ENCODE data around the gene HCRT.
"Not testable (repeated sequence)": the region's sequence is repeated elsewhere in the genome, so short reads cannot be mapped to it uniquely, and the experiment has no call there.

HCRT gene

DNA sequence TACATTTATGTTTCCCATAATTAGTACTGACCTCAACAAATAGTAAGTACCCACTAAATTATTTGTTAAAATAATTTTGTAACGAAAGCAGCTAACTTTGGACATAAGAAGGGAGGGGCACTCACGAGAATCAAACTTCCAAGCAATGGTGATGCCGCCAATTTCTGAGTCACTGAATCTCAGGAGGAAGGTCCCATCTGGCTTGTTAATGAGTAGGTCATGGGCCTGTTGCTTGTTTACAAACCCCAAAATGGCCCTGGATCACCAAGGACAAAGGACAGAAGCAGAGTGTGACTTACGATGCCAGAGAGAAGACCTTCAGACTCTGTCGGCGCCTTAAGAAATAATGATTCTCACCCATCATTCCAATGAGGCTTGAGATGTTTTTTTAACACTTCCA is 24.8 kb upstream of the HCRT start:
- DNase-seq (ENCODE audit: low read depth), result no peak
- H3K4me3 ChIP-seq (ENCODE audit: low read depth, low read length), result no peak overlapping the region
- TF ChIP-seq, protein P1, sequence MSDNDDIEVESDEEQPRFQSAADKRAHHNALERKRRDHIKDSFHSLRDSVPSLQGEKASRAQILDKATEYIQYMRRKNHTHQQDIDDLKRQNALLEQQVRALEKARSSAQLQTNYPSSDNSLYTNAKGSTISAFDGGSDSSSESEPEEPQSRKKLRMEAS (IDR thresholded peaks at IDR 0.05; ENCODE audit: low read depth, low read length), result no peak
- TF ChIP-seq POLR2A (IDR thresholded peaks at IDR 0.05; ENCODE audit: extremely low read depth, insufficient read length) (no peak), MYC (IDR thresholded peaks at IDR 0.05; ENCODE audit: low read depth, low read length) (no peak)
- TF ChIP-seq, protein P2, sequence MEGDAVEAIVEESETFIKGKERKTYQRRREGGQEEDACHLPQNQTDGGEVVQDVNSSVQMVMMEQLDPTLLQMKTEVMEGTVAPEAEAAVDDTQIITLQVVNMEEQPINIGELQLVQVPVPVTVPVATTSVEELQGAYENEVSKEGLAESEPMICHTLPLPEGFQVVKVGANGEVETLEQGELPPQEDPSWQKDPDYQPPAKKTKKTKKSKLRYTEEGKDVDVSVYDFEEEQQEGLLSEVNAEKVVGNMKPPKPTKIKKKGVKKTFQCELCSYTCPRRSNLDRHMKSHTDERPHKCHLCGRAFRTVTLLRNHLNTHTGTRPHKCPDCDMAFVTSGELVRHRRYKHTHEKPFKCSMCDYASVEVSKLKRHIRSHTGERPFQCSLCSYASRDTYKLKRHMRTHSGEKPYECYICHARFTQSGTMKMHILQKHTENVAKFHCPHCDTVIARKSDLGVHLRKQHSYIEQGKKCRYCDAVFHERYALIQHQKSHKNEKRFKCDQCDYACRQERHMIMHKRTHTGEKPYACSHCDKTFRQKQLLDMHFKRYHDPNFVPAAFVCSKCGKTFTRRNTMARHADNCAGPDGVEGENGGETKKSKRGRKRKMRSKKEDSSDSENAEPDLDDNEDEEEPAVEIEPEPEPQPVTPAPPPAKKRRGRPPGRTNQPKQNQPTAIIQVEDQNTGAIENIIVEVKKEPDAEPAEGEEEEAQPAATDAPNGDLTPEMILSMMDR (IDR thresholded peaks at IDR 0.05; ENCODE audit: low read depth, low read length), result no peak

DNA sequence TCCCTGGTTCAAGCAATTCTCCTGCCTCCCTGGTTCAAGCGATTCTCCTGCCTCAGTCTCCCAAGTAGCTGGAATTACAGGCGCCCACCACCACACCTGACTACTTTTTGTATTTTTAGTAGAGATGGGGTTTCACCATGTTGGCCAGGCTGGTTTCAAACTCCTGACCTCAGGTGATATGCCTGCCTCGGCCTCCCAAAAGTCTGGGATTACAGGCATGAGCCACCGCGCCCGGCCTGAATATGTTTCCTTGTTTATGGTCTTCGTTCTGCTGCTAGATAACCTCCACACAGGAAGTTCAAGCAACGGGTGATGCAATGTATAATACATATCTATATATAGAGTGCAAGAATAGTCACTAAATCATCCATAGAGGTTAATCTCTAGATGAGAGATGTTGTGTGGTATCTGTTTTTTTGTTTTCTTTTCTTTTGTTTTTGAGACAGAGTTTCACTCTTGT is 20.9 kb upstream of the HCRT start:
- not testable (repeated sequence) for H3K4me3 ChIP-seq (ENCODE audit: low read depth, low read length)
- DNase-seq (ENCODE audit: low read depth), result peak; percentile 37

DNA sequence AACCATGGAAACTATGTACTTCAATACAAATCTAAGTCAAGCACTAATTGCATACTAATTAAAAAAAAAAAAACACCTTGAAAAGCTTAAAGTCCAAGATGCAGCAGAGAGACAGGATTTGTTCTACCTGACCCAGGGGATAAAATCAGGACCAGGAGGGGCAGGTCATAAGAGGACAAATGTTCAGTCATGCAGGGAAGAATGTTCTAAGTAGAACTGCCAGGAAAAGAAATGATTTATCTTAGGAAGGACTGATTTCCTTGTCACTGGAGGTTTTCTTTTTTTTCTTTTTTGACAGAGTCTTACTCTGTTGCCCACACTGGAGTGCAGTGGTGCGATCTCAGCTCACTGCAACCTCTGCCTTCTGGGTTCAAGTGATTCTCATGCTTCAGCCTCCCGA is 18.1 kb upstream of the HCRT start:
- DNase-seq (ENCODE audit: low read depth), result no peak
- TF ChIP-seq, protein P1 (IDR thresholded peaks at IDR 0.05; ENCODE audit: low read depth, low read length), result no peak
- TF ChIP-seq, protein P2 (IDR thresholded peaks at IDR 0.05; ENCODE audit: low read depth, low read length), result no peak
- TF ChIP-seq MYC (IDR thresholded peaks at IDR 0.05; ENCODE audit: low read depth, low read length), result no peak
- no peak for TF ChIP-seq POLR2A (IDR thresholded peaks at IDR 0.05; ENCODE audit: extremely low read depth, insufficient read length)
- H3K4me3 ChIP-seq (ENCODE audit: low read depth, low read length), result no peak overlapping the region

DNA sequence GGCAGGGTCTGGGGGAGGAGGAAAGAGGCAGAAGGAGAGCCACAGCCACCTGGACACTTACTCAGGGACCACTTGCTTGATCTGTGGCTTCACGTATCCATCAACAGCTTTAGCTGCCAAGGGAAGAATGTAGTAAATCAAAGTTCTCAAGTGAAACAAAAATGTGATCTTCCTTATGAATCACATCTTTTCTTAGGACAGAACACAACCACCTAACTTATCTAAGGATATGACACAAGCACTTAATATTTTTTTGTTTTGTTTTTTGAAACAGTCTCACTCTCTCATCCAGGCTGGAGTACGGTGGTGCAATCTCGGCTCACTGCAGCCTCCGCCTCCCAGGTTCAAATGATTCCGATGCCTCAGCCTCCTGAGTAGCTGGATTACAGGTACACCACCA is 17.4 kb upstream of the HCRT start:
- H3K4me3 ChIP-seq (ENCODE audit: low read depth, low read length), result no peak overlapping the region
- DNase-seq (ENCODE audit: low read depth), result no peak
- TF ChIP-seq, protein P2 (IDR thresholded peaks at IDR 0.05; ENCODE audit: low read depth, low read length), result no peak
- TF ChIP-seq POLR2A (IDR thresholded peaks at IDR 0.05; ENCODE audit: extremely low read depth, insufficient read length) (no peak), MYC (IDR thresholded peaks at IDR 0.05; ENCODE audit: low read depth, low read length) (no peak)
- TF ChIP-seq, protein P1 (IDR thresholded peaks at IDR 0.05; ENCODE audit: low read depth, low read length), result no peak

DNA sequence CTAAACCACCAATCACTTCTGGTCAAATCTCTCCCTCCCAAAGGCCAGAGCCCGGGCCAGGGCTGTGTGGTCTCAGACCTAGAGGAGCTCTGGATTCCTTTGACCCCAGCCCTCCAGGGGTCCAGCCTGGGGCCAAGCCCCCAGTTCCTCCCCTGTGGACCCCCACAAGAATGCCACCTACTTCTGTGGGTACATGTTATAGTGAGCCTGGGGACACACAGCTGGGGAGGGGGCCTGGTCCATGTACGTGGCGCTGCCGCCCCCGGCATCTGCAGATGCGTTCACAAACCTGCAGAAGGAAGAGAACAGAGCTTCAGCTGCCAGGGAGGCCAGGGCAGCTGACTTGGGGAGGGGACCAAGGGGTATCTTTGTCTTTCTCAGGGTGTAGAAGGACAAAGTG is 16.9 kb upstream of the HCRT start:
- H3K4me3 ChIP-seq (ENCODE audit: low read depth, low read length), result no peak overlapping the region
- DNase-seq (ENCODE audit: low read depth), result no peak
- no peak for TF ChIP-seq POLR2A (IDR thresholded peaks at IDR 0.05; ENCODE audit: extremely low read depth, insufficient read length)
- TF ChIP-seq, protein P1 (IDR thresholded peaks at IDR 0.05; ENCODE audit: low read depth, low read length), result no peak
- TF ChIP-seq MYC (IDR thresholded peaks at IDR 0.05; ENCODE audit: low read depth, low read length), result no peak
- TF ChIP-seq, protein P2 (IDR thresholded peaks at IDR 0.05; ENCODE audit: low read depth, low read length), result no peak

DNA sequence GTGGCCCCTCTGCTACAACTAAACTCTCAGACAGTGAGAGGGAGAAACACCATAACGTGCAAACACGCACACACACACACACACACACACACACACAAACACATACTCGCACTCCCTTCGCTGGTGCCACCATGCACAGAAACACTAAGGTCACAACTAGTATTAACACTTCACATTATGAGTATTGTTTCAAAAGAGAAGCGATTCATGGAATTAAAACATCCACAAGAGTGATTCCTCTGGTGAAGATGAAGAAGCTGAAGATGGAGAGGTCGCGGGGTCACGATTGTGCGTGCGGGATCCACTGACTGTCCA is 16.2 kb upstream of the HCRT start:
- no peak for DNase-seq (ENCODE audit: low read depth)
- H3K4me3 ChIP-seq (ENCODE audit: low read depth, low read length), result no peak overlapping the region
- TF ChIP-seq, protein P2 (IDR thresholded peaks at IDR 0.05; ENCODE audit: low read depth, low read length), result no peak
- TF ChIP-seq, protein P1 (IDR thresholded peaks at IDR 0.05; ENCODE audit: low read depth, low read length), result no peak
- no peak for TF ChIP-seq MYC (IDR thresholded peaks at IDR 0.05; ENCODE audit: low read depth, low read length)

All from NB4 (cell line).